SKM-1 (cell line): Measurements from ENCODE around the gene CYP4A22.
"Not testable (repeated sequence)": the region's sequence is repeated elsewhere in the genome, so short reads cannot be mapped to it uniquely, and the experiment has no call there.

Source experiments
- DNase-seq: peaks from one replicate; lab custom pipeline; 2025; ENCODE audit not compliant: unreplicated experiment; lab: John Stamatoyannopoulos, UW

Gene CYP4A22

DNA sequence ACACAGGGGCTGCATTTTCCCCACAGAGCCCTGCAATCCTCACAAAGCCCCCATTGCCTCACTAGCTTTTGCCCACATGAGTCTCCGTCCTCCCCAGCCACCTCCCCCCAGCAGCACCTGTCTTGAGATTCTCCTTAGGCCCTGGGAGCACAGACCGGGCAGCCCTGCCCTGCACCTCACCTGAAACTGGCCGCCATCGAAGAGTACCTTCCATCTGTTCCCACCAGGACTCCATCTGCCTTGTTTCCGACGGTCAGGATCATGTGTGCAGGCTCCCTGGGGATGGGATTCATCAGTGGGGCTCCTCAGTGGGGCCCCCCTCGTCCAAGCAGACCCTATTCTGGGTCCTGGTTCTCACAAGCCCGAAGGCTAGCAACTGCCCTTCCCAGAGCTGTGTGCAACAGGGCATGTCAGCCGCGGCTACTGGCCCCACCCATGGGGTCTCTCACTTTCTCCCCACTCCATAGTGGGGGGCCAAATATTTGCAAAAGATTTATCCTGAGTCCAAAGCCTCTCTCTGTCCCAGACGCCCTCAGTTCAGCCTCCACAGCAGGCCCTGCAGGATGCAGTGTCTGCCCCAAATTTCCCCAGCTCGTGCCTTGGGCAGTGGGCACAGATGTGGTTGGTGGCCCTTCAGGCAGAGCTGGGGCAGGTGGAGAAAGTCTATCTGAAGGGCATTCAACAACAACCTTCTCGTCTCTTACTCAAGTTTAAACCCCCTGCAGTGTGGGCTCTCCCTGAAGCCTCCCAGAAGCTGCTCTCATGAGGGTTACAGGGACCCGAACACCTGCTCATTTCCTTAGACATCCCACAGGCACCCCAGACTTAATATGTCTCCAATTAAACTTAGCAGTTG is 47.8 kb downstream of the CYP4A22 start:
- no peak for DNase-seq

DNA sequence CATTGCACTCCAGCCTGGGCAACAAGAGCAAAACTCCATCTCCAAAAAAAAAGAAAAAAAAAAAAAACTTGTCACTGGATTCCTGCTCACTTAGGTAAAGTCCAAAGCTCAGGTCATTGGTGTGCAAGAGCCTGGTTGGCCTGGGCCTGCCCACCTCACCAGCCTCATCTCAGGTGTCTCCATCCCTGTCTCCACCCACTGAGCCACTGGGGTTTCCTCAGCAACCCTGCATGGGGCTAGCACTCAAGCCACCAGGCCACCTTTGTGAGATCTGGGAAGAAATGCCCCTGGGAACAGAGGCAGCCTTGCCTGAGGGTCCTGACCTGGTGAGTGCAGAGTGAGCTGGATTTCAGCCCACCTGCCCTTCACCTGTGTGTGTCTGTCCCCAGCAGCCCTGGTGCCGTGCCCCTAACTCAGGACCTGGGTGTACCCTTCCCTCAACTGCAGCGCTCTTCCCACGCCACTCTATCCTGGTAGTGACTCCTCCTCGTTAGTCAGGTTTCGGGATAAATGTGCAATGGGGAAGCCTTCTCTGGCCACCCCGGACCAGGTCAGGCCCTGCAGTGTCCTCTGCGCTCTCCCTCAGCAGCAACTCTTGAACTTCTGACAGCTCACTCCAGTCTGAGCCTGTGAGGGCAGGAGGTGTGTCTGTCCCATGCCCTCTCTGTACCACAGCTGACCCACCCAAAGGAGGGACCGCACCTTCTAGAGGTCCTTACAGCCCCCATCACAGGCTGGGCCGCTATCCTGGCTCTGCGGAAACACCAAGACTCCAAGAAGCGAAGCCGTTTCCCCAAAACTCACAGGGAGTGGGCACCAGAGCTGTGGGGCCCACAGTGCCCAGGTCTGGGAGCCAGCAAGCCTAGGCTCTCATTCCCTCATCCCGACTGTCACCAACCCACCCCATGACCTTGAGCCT is 49.3 kb downstream of the CYP4A22 start:
- DNase-seq: no peak

DNA sequence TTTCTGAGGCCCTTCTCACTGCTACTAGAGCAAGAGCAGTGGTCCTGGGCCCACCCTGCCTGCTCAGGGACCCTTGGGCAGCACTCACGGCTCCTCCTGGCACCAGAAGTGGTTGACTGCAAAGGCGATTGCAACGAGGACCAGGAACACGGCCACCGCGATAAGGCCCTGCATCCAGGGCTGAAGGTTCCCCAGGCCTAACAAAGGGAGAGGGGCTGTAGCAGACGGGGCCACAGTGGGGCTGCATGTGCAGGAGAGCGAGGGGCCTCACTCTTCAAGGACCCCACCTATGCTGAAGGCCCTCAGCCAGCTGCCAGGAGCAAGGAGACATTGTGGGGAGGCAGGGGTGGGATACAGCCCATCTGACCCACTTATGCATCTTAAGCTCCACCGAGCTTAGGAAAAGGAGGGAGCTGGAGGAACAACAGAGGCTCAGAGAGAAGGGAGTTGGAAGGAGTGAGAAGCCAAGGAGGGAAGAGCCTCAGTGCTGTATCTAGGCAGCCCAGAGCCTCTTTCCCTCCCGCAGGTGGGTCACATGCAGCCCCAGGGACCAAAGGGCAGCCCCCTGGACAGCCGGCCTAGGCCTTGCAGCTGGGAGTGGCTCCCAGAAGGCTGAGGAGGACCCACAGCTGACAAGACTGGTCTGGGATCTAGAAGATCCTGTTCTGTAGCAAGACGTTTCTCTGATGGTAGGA is 50.1 kb downstream of the CYP4A22 start:
- DNase-seq: no peak

DNA sequence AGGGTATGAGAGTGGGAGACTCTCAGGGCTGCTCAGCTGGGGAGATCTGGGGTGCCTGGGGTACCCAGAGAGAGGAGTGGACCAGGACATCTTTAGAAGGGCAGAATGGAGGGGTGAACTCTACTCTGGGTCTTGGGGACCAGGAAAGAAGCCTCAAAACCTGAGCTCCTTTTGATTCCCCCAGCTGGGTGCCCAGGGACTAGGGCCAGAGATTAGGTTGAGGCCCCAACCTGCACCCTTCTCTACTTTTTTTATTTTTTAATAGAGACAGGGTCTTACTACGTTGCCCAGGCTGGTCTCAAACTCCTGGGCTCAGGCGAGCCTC is 50.6 kb downstream of the CYP4A22 start:
- no peak for DNase-seq

DNA sequence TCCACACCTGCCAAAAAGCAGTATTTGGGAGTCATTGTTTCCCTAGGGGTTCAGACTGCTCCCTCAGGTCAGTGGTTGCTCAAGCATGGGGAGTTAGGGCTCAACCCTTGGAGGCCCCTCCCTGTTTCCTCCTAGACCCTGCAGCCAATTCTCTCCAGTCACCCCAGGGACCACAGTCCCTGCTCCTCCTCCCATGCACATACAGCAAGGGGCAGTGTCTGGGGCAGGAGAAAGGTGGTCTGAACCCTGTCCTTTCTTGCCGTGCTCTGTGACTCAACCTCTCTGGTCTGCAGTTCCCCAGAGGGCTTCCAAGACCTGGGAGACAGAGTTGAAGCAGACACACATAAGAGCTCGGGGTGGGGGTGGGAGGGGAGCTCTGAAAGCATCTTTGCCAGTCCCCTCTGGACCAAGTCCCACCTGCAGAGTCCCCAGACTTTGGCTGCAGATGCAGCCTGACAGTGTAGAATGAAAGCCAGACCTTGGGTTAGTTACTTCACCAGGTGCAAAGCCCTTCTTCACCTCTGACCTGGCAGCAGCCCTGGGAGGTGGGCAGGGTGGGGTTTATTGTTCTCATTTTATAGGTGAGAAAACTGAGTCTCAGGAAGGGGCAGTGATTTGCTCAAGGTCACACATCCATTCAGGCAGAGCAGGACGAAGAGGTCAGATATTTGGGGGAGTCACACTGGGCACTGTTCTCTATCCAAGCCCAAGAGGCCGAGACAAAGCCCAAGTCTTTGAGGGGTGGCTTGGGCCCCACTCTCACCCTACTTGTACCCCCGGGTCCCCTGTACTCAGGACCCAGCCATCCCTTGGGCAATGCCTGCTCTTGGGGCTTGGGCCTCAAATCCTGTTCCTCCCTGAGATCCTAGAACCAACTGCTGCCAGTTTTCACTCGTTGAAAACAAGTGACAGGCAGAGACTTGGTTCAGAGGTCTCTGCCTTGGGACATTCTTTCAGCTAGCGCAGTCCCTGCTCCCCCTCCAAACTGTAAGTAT is 51.8 kb downstream of the CYP4A22 start:
- no peak for DNase-seq

DNA sequence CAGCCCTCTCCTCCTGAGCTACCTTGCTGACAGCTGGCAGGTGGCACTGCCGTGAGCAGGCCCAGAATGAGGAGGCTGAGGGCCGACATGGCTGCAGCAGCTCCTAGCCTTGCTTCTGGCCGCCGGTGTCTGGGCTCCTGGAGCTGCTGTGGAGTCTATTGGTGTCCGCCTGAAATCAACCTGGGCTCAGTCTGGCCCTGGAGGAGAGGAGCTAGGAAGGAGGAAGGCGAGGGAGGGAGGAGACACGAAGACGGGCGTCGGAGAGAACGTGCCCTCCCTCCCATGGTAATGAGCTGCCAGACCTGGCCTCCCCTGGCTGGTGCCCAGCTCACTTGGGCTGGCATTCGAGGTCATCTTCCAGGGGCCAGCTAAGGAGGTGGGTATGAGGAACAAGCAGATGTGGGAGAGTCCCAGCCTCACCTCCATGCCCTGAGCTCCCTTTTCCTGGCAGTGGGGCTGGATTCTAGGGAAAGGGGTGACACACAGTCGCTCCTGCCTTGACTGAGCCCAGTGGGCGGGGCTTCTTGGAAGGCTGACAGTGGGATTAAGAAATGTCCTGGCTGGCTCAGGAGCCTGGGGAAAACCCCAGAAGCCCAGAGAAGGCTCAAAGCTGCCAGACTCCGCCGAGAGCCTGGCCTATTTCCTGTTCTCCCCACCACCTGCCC is 52.7 kb downstream of the CYP4A22 start, which contains the start of gene PDZK1IP1:
Gene PDZK1IP1, minus strand, starts transcription at position 193 of the 665 bp plus-strand sequence. Its CDS starts 104 bp downstream, at position 89.
- no peak for DNase-seq

DNA sequence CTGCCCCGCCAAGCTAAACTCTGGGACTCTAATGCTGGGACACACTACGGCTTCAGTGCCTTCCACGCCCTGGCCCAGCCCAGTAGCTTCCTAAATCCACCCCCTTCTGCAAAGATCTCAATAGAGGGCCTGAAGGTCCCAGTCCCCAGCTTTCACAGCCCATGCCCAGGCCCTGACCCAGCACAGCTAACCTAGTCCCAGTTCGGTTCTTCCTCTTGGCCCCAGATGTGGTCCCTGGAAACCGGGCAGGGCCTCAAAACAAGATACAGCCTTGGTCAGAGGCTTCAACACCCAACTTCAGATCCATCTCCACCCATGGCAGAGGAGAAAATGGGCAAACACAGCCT is 53.2 kb downstream of the CYP4A22 start:
- DNase-seq: no peak

DNA sequence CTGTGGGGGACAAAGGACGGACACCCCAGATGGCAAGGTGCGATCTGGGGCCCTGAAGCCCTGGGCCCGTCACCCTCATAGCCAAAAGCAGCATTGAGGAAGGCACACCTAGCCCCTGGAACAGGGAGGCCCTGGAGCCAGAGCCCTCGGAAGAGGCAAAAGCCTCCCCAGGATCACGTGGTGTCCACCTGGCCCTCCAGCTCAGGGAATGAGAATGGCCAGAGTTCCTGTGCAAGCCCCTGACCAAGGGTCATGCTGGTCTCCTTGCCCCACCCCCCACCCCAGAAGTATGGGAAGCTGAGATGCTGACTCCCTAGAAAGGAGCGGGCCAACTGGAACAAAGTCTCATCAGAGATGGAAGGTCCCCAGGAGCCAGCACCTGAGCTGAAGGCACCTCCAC is 53.6 kb downstream of the CYP4A22 start:
- DNase-seq: no peak

DNA sequence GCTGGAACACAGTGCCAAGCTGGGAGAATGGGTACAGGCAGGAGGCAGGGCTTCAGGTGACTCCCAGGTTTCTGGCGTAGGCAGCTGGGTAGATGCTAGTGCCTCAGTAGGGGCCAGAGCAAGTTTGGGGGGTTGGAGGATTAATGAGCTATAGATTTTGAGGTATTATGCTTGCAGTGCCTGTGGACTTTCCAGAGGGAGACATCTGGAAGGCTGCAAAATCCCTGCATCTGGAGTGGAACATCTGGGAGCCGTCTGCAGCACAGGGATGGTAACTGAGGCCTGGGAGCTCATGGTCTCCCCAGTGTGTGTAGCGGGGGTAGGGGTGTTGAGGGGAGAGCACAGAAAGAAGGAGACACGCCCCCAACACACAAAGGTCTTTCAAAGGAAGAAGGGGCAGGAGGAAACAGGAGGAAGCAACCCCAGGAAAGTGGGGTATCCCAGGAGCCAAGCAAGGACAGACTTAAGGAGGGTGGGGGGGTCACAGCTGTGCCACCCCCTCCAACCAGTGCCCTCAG is 54.8 kb downstream of the CYP4A22 start:
- no peak for DNase-seq

DNA sequence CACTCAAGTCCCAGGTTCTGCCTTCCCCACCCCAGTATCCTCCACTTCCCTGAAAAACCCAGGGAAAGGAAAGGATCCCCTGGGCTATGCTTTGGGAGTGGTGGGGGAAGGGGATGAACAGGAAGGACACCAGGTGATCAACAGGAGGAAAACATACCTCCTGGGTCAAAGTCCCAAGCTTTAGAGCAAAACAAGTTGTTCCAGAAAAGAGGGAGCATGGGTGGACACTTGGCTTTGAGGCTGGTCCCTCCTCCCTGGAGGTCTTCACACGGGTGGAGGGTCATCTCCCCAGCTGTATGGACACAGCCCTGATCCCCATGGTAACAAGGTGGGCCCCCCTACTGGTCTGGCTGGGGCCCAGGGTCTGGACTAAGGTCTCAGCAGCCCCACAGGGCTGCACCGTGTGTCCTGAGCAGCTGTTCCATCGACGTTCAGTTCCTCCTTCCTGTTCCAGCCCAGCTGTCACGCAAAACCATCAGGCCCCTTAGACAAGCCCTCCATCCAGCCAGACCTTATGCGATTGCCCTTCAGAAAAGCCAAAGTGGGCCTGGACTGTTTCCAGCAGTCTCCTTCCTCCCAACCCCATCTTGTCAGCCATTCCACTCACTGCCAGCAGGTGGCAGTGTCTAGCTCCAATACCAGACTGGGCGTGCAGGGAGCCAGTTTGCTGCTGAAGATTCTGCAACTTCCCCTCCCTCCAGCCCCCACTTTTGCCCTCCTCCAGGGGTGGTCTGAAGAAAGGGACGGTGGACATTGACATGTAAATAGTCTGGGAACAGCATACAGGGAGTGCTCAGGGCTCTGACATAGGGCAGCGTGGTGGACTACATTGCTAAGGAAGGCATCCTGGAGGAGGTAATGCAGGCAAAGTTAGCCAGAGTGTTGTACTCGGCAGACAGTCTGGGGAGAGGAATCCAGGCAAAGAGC is 55.5 kb downstream of the CYP4A22 start:
- DNase-seq: peak; percentile 39

DNA sequence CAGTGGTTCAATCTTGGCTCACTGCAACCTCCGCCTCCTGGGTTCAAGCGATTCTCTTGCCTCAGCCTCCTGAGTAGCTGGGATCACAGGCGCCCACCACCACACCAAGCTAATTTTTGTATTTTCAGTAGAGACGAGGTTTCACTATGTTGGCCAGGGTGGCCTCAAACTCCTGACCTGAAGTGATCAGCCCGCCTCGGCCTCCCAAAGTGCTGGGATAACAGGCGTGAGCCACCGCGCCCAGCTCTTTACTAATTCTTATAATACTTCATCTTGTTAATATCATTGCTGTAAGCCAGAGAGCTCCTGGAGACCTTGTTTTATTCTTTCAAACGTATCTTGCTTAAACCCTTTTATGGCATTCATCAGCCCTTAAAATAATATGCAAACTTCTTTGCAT is 56.3 kb downstream of the CYP4A22 start:
- DNase-seq: not testable (repeated sequence)

DNA sequence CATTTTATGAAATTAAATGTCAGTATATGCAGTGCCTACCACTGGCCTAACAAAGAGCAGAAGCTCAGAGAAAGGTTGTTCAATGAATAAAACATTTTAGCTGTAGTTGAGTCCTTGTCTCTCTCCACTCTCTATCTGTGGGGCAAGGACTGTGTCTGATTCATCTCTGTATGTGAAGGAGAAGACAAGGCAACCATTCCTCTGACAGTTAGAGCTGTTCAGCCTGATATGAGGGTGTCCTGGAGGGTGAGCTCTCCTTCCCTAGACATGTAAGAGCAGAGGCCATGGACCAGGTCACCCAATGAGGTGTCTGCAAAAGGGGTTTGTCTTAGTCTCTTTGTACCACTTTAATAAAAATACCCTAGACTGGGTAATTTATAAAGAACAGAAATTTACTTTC is 57.1 kb downstream of the CYP4A22 start:
- DNase-seq: no peak

DNA sequence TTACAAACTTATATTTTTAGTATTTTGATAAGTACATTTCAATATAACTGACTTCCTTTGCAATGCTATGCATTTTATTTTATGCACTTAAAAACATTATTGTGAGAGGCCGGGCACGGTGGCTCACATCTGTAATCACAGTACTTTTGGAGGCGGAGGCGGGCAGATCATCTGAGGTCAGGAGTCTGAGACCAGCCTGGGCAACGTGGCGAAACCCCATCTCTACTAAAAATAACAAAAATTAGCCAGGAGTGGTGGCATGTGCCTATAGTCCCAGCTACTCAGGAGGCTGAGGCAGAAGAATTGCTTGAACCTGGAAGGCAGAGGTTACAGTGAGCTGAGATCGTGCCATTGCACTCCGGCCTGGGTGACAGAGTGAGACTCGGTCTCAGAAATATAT is 58.7 kb downstream of the CYP4A22 start:
- DNase-seq: not testable (repeated sequence)

DNA sequence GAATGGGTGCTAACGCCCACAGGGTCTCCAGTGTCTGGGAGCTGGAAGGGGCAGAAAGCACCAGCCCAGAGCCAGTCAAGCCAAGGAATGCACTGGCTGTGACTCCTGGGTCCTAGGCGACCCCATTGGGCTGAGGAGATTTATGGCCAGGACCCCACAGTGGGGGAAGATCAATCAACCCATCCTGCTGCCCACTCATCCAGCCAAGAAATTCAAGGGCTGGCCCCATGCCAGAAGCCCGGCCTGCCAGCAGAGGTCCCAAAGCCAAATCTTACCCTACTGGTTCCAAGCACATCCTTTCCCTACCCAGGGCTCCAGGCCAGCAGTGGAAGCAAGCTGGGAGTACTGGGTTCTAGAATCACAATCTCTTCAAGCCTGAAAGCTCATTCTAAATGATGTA is 59.4 kb downstream of the CYP4A22 start:
- DNase-seq: no peak

DNA sequence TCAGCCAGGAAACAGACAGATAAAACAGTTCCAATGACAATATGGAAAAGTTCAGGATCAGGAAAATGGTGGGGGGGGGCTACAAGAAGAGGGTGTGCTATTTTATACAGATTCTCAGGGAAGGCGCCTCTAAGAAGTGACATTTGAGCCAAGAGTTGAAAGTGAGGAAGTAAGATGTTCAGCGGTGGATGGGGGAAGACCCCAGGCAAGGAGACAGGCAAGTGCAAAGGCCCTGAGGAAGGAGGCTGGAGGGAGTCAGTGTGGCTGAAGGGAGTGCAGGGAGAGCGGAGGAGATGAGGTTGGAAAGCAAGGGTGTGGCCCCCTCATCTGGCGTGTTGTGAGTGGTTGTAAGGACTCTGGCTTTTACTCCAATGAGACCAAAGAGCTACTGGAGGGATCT is 61.0 kb downstream of the CYP4A22 start:
- no peak for DNase-seq
